ENCODE data around the gene EPHA7.

EPHA7 gene

DNA sequence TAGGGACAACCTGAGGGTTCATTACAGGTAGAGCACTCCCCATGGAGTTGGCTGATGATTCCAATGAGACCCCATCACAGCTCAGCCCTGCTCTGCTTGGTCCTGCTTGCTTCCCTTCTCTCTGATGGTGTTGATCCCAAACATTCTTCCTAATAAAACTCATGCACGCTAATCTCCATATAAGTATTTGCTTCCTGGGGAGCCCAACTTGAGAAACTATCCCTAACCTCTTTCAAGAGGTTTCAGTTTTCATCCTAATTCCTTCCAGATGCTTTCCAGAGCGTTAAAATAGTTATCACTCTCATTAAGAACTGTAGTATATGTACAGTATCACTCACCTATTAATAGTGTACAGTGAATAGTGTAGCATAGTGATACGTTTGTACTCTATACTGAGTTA lies 68.1 kb downstream of the EPHA7 start:
- Histone ChIP-seq H3K27ac (ENCODE audit: low read length) (no peak overlapping the region), H3K4me1 (ENCODE audit: control insufficient read depth in 1 of 2, insufficient read depth in 2 of 2, low read length in 2 of 2) (no peaks in the 10 kb centered on the region), H3K4me3 (ENCODE audit: low read depth in 1 of 2, low read length in 2 of 2) (no peak overlapping the region), H3K36me3 (ENCODE audit: control insufficient read depth in 1 of 2, insufficient read depth in 2 of 2, low read length in 2 of 2) (no peaks in the 10 kb centered on the region), H3K9me3 (ENCODE audit: control insufficient read depth in 1 of 2, low read length in 2 of 2) (no peaks in the 10 kb centered on the region), H3K27me3 (ENCODE audit: low read depth, low read length) (no peaks in the 10 kb centered on the region)

- Histone ChIP-seq H3K27ac (ENCODE audit: low read length) (no peak overlapping the region), H3K36me3 (ENCODE audit: control insufficient read depth in 1 of 2, insufficient read depth in 2 of 2, low read length in 2 of 2) (no peaks in the 10 kb centered on the region), H3K4me1 (ENCODE audit: control insufficient read depth in 1 of 2, insufficient read depth in 2 of 2, low read length in 2 of 2) (no peaks in the 10 kb centered on the region), H3K9me3 (ENCODE audit: control insufficient read depth in 1 of 2, low read length in 2 of 2) (no peaks in the 10 kb centered on the region), H3K27me3 (ENCODE audit: low read depth, low read length) (no peaks in the 10 kb centered on the region), H3K4me3 (ENCODE audit: low read depth in 1 of 2, low read length in 2 of 2) (no peak overlapping the region)
Measured at GRCh38 chr6:93350774-93351173, 68.6 kb downstream of the EPHA7 start.

- Histone ChIP-seq H3K4me1 (ENCODE audit: control insufficient read depth in 1 of 2, insufficient read depth in 2 of 2, low read length in 2 of 2) (no peaks in the 10 kb centered on the region), H3K27me3 (ENCODE audit: low read depth, low read length) (no peaks in the 10 kb centered on the region), H3K9me3 (ENCODE audit: control insufficient read depth in 1 of 2, low read length in 2 of 2) (no peaks in the 10 kb centered on the region), H3K27ac (ENCODE audit: low read length) (no peak overlapping the region), H3K36me3 (ENCODE audit: control insufficient read depth in 1 of 2, insufficient read depth in 2 of 2, low read length in 2 of 2) (no peaks in the 10 kb centered on the region), H3K4me3 (ENCODE audit: low read depth in 1 of 2, low read length in 2 of 2) (no peak overlapping the region)
Measured at GRCh38 chr6:93344333-93344835, 75.0 kb downstream of the EPHA7 start.

- no peaks in the 10 kb centered on the region for H3K27me3 ChIP-seq (ENCODE audit: low read depth, low read length)
- no peaks in the 10 kb centered on the region for H3K36me3 ChIP-seq (ENCODE audit: control insufficient read depth in 1 of 2, insufficient read depth in 2 of 2, low read length in 2 of 2)
- no peak overlapping the region for H3K4me3 ChIP-seq (ENCODE audit: low read depth in 1 of 2, low read length in 2 of 2)
- H3K27ac ChIP-seq (ENCODE audit: low read length): no peak overlapping the region
- H3K4me1 ChIP-seq (ENCODE audit: control insufficient read depth in 1 of 2, insufficient read depth in 2 of 2, low read length in 2 of 2): no peaks in the 10 kb centered on the region
- no peaks in the 10 kb centered on the region for H3K9me3 ChIP-seq (ENCODE audit: control insufficient read depth in 1 of 2, low read length in 2 of 2)
Measured at GRCh38 chr6:93343476-93343875, 75.9 kb downstream of the EPHA7 start.

DNA sequence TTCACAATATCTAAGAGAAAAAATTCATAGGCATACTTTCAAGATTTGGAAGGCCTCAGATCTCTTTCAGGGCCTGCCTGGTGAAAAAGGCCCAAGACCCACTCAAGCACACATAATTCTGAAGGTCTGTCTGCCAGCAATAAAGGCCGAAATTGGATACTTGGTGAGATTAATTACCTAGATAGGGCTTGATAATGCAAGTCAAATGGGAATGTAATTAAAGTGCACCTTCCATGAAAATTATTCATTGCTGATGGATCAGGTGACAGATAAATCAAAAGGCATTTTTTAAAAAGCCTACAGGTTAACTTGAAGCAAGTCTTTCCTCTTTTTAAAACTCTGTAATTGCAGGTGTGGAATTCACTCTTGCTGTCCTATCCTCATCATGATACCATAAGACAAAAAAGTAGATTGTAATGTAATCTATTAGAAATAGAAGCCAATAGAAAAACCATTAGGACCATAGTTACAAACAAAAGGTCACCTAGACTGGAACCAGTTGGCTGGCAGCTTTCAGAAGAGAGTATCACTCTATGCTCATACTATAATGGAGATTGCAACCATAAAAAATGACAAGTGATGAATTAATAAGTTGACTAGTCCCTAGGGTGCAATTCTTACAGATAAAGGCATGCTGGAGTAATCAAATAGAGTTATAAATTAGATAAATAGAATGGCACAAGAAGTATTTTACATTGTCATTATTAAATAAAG lies 77.3 kb downstream of the EPHA7 start:
- Histone ChIP-seq H3K9me3 (ENCODE audit: control insufficient read depth in 1 of 2, low read length in 2 of 2) (no peaks in the 10 kb centered on the region), H3K27me3 (ENCODE audit: low read depth, low read length) (no peaks in the 10 kb centered on the region), H3K4me3 (ENCODE audit: low read depth in 1 of 2, low read length in 2 of 2) (no peak overlapping the region), H3K4me1 (ENCODE audit: control insufficient read depth in 1 of 2, insufficient read depth in 2 of 2, low read length in 2 of 2) (no peaks in the 10 kb centered on the region), H3K27ac (ENCODE audit: low read length) (no peak overlapping the region), H3K36me3 (ENCODE audit: control insufficient read depth in 1 of 2, insufficient read depth in 2 of 2, low read length in 2 of 2) (no peaks in the 10 kb centered on the region)

DNA sequence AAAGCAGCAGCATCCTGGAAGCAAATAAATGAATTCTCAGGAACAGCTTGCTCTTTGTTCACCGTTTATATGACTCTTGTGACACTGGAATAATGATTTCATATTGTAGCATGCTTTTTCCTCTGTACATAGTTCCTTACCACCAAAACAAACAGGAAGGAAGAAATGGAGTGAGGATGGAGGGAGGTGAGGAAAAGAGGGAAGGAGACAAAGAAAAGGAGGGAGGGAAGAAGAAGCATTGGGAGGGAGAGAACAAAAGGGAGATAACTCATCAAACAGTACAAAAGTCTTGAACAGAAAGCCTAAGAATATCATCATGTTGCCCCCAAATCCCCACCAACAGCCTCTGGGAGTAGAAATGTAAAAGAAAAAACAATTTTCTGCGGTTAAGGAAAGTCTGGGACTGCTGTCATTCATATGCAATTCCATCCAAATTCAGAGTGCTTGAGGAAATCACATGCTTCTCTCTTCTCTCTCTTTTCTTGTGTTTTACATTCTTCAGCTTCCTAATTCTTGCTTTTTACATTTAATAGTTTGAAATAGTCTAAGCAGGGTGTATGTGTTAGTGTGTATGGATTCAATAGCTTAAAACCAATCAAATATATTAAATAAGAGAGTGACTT lies 81.5 kb downstream of the EPHA7 start:
- no peak overlapping the region for H3K27ac ChIP-seq (ENCODE audit: low read length)
- no peak overlapping the region for H3K4me3 ChIP-seq (ENCODE audit: low read depth in 1 of 2, low read length in 2 of 2)
- H3K4me1 ChIP-seq (ENCODE audit: control insufficient read depth in 1 of 2, insufficient read depth in 2 of 2, low read length in 2 of 2): no peaks in the 10 kb centered on the region
- no peaks in the 10 kb centered on the region for H3K9me3 ChIP-seq (ENCODE audit: control insufficient read depth in 1 of 2, low read length in 2 of 2)
- no peaks in the 10 kb centered on the region for H3K36me3 ChIP-seq (ENCODE audit: control insufficient read depth in 1 of 2, insufficient read depth in 2 of 2, low read length in 2 of 2)
- H3K27me3 ChIP-seq (ENCODE audit: low read depth, low read length): no peaks in the 10 kb centered on the region

DNA sequence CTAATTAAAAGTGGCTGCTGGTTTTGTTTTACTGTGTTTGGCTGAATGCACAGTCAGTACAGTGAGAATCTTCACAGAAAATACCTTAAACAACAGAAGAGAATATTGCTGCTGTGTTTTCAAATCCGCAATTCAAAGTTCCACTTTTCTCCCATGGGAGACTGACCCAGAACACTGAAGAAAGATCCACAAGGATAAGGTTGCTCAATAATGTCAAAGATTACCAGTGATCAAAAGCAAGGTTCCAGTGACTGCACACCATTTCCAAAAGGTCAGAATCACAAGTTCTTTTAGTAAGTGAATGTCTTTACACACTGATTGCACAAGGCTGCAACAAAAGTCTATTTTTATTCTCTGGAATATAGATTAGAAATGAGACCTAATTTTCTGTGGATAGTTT lies 82.3 kb downstream of the EPHA7 start:
- no peaks in the 10 kb centered on the region for H3K4me1 ChIP-seq (ENCODE audit: control insufficient read depth in 1 of 2, insufficient read depth in 2 of 2, low read length in 2 of 2)
- no peak overlapping the region for H3K27ac ChIP-seq (ENCODE audit: low read length)
- no peak overlapping the region for H3K4me3 ChIP-seq (ENCODE audit: low read depth in 1 of 2, low read length in 2 of 2)
- no peaks in the 10 kb centered on the region for H3K36me3 ChIP-seq (ENCODE audit: control insufficient read depth in 1 of 2, insufficient read depth in 2 of 2, low read length in 2 of 2)
- no peaks in the 10 kb centered on the region for H3K27me3 ChIP-seq (ENCODE audit: low read depth, low read length)
- H3K9me3 ChIP-seq (ENCODE audit: control insufficient read depth in 1 of 2, low read length in 2 of 2): no peaks in the 10 kb centered on the region

- H3K27ac ChIP-seq (ENCODE audit: low read length): no peak overlapping the region
- no peaks in the 10 kb centered on the region for H3K4me1 ChIP-seq (ENCODE audit: control insufficient read depth in 1 of 2, insufficient read depth in 2 of 2, low read length in 2 of 2)
- no peak overlapping the region for H3K4me3 ChIP-seq (ENCODE audit: low read depth in 1 of 2, low read length in 2 of 2)
- H3K36me3 ChIP-seq (ENCODE audit: control insufficient read depth in 1 of 2, insufficient read depth in 2 of 2, low read length in 2 of 2): no peaks in the 10 kb centered on the region
- no peaks in the 10 kb centered on the region for H3K9me3 ChIP-seq (ENCODE audit: control insufficient read depth in 1 of 2, low read length in 2 of 2)
- H3K27me3 ChIP-seq (ENCODE audit: low read depth, low read length): no peaks in the 10 kb centered on the region
Measured at GRCh38 chr6:93329301-93330000, 89.9 kb downstream of the EPHA7 start.

DNA sequence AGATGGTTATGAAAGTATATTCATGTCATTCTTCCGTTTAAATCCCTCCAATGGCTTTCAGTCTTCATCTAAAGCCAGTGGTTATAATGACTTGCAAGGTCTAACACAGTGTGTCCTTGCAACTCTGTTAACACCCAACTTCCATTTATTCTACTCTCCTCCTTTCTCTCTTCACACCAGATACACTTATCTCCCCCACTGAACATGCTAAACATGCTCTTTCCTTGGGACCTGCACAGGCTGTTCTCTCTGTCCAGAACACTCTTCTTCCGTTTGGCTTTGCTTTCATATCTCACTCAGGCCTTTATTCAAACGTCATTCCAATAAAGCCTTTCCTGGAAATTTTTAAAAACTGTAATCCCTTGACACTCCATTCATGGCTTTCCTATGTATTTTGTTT lies 91.5 kb downstream of the EPHA7 start:
- Histone ChIP-seq H3K4me3 (ENCODE audit: low read depth in 1 of 2, low read length in 2 of 2) (no peak overlapping the region), H3K27ac (ENCODE audit: low read length) (no peak overlapping the region), H3K27me3 (ENCODE audit: low read depth, low read length) (no peaks in the 10 kb centered on the region), H3K36me3 (ENCODE audit: control insufficient read depth in 1 of 2, insufficient read depth in 2 of 2, low read length in 2 of 2) (no peaks in the 10 kb centered on the region), H3K9me3 (ENCODE audit: control insufficient read depth in 1 of 2, low read length in 2 of 2) (no peaks in the 10 kb centered on the region), H3K4me1 (ENCODE audit: control insufficient read depth in 1 of 2, insufficient read depth in 2 of 2, low read length in 2 of 2) (no peaks in the 10 kb centered on the region)

DNA sequence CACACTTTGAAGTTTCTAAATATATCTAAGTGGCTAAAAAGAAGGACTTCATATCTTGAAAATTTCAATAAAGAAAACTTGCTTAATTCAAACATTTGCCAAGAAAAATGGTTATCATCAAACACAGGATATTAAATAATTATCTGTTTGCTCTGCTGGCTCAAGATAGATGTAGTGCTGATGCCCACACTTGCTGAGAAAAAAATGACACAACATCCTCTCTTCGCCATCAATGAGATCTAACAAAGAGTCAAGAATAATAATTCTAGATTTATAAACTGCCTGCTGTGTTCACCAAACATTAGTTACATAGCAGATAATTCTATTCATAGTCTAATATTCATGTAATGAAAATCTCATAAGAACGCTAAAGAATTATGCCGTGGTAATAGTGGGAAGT lies 93.6 kb downstream of the EPHA7 start:
- no peaks in the 10 kb centered on the region for H3K36me3 ChIP-seq (ENCODE audit: control insufficient read depth in 1 of 2, insufficient read depth in 2 of 2, low read length in 2 of 2)
- no peaks in the 10 kb centered on the region for H3K9me3 ChIP-seq (ENCODE audit: control insufficient read depth in 1 of 2, low read length in 2 of 2)
- no peaks in the 10 kb centered on the region for H3K4me1 ChIP-seq (ENCODE audit: control insufficient read depth in 1 of 2, insufficient read depth in 2 of 2, low read length in 2 of 2)
- H3K27ac ChIP-seq (ENCODE audit: low read length): no peak overlapping the region
- no peaks in the 10 kb centered on the region for H3K27me3 ChIP-seq (ENCODE audit: low read depth, low read length)
- H3K4me3 ChIP-seq (ENCODE audit: low read depth in 1 of 2, low read length in 2 of 2): no peak overlapping the region

DNA sequence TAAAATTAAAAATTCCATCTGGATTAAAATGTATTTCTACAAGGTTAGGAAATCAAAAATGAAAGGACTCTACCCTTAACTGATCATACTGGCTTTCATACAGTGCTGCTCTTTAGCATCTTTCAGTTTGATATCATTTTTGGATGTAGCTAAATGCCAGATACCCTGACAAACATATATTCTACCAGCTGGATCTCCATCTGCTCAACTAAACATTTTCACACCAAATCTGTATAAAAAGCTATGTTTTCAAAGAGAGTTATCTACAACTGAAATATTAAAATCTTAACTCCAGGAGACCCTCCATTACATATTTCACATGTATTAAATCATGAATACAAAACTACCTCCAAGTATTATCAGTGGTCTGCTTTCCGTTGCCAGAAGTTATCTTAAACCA lies 95.7 kb downstream of the EPHA7 start:
- H3K27ac ChIP-seq (ENCODE audit: low read length): no peak overlapping the region
- H3K9me3 ChIP-seq (ENCODE audit: control insufficient read depth in 1 of 2, low read length in 2 of 2): no peaks in the 10 kb centered on the region
- H3K27me3 ChIP-seq (ENCODE audit: low read depth, low read length): no peaks in the 10 kb centered on the region
- H3K4me3 ChIP-seq (ENCODE audit: low read depth in 1 of 2, low read length in 2 of 2): no peak overlapping the region
- no peaks in the 10 kb centered on the region for H3K4me1 ChIP-seq (ENCODE audit: control insufficient read depth in 1 of 2, insufficient read depth in 2 of 2, low read length in 2 of 2)
- no peaks in the 10 kb centered on the region for H3K36me3 ChIP-seq (ENCODE audit: control insufficient read depth in 1 of 2, insufficient read depth in 2 of 2, low read length in 2 of 2)
